Hepatocyte (in vitro differentiated cells): ENCODE measurements around the gene SRRM4. TPM values are rescaled to one million over a fixed set of nuclear protein-coding genes. Genes with fewer than 3 reads are reported as not detected.

Source experiments
- DNase-seq: peaks from one replicate; pipeline ENCODE4 v3.0.0-alpha.2; 2016; ENCODE audit warnings: low spot score
- H2AFZ ChIP-seq: fragments of 200-600 bp; sonication (generic); 2 replicates; pipeline ENCODE4 v1.6.0; 2016; ENCODE audit warnings: antibody characterized with exemption, mild to moderate bottlenecking
- H3K27ac ChIP-seq: fragments of 200-600 bp; sonication (generic); 2 replicates; pipeline ENCODE4 v1.5.1; 2016; ENCODE audit warnings: mild to moderate bottlenecking
- H3K27me3 ChIP-seq: fragments of 200-600 bp; sonication (generic); 2 replicates; pipeline ENCODE4 v1.6.1; 2016
- H3K36me3 ChIP-seq: fragments of 200-600 bp; sonication (generic); replicated peaks from 2 replicates; pipeline ENCODE4 v1.5.1; 2016; ENCODE audit warnings: low read depth; ENCODE audit not compliant: insufficient read depth
- H3K4me1 ChIP-seq: fragments of 200-600 bp; sonication (generic); 2 replicates; pipeline ENCODE4 v1.5.1; 2016; ENCODE audit warnings: mild to moderate bottlenecking, moderate library complexity; ENCODE audit not compliant: insufficient read depth
- H3K4me2 ChIP-seq: fragments of 200-600 bp; sonication (generic); 2 replicates; pipeline ENCODE4 v1.6.0; 2016
- H3K4me3 ChIP-seq: fragments of 200-600 bp; sonication (generic); 2 replicates; pipeline ENCODE4 v1.5.1; 2016; ENCODE audit warnings: mild to moderate bottlenecking
- H3K79me2 ChIP-seq: fragments of 200-600 bp; sonication (generic); 2 replicates; pipeline ENCODE4 v1.6.0; 2017; ENCODE audit warnings: mild to moderate bottlenecking
- H3K9me2 ChIP-seq: fragments of 200-600 bp; sonication (generic); replicated peaks from 2 replicates; pipeline ENCODE4 v1.6.0; 2017; ENCODE audit warnings: mild to moderate bottlenecking; ENCODE audit not compliant: insufficient read depth
- H3K9me3 ChIP-seq: fragments of 200-600 bp; sonication (generic); 2 replicates; pipeline ENCODE4 v1.5.1; 2016; ENCODE audit warnings: low read depth, mild to moderate bottlenecking
- H4K20me1 ChIP-seq: fragments of 200-600 bp; sonication (generic); 2 replicates; pipeline ENCODE4 v1.6.0; 2016; ENCODE audit warnings: mild to moderate bottlenecking; ENCODE audit not compliant: insufficient read depth, poor library complexity, severe bottlenecking
- CTCF ChIP-seq: fragments of 200-600 bp; sonication (generic); IDR thresholded peaks from 2 replicates; pipeline ENCODE4 v1.5.1; 2016; ENCODE audit warnings: antibody characterized with exemption, mild to moderate bottlenecking; ENCODE audit not compliant: poor library complexity
- EZH2 ChIP-seq: fragments of 200-600 bp; sonication (generic); IDR thresholded peaks from 2 replicates; pipeline ENCODE4 v1.6.1; 2016; ENCODE audit warnings: antibody characterized with exemption, mild to moderate bottlenecking, borderline replicate concordance
- EZH2phosphoT487 ChIP-seq: fragments of 200-600 bp; sonication (generic); IDR thresholded peaks from one replicate; pipeline ENCODE4 v1.6.1; 2018; ENCODE audit warnings: antibody characterized with exemption, mild to moderate bottlenecking, low read depth, moderate library complexity; ENCODE audit not compliant: unreplicated experiment, severe bottlenecking
- WGBS: methylation state at CpG from one replicate; pipeline ENCODE4 v1.1.6; 2016; ENCODE audit warnings: low lambda C conversion rate; ENCODE audit errors: missing lambda C conversion rate; 5-methylcytosine and 5-hydroxymethylcytosine counted together
- polyA plus RNA-seq: library from polyadenylated mRNA; unstranded; fragments of >200 nt; fragmentation: Nextera tagmentation; extraction: Ambion mirVana; gene quantifications from 2 replicates; pipeline ENCODE4 v1.2.1, GENCODE V29; 2016
- total RNA-seq: library from RNA; depleted of rRNA; stranded (reverse); fragments of >200 nt; gene quantifications from 2 replicates; pipeline ENCODE4 v1.2.3, GENCODE V29; 2014

The SRRM4 gene
- total and polyA plus RNA-seq, 2 experiments from 2014 or later = 0.03 to 0.05 TPM

- Histone ChIP-seq H3K4me2 (no peak overlapping the region), H3K9me3 (no peaks in the 10 kb centered on the region), H3K9me2 (no peaks in the 10 kb centered on the region), H3K27ac (no peak overlapping the region), H3K79me2 (no peaks in the 10 kb centered on the region), H3K4me3 (no peak overlapping the region), H3K36me3 (no peaks in the 10 kb centered on the region), H4K20me1 (no peaks in the 10 kb centered on the region), H2AFZ (no peak overlapping the region), H3K27me3 (no peaks in the 10 kb centered on the region), H3K4me1 (peaks cover 4% of the 10 kb centered on the region)
- WGBS = 58% methylated on average over 1 of the region's 1 CpG
- no peak for DNase-seq
- TF ChIP-seq CTCF (no peak), EZH2phosphoT487 (no peak), EZH2 (no peak)
Measured at GRCh38 chr12:119151445-119152026, 170.2 kb downstream of the SRRM4 start.

GRCh38 chr12:119153477-119154434, 172.4 kb downstream of the SRRM4 start:
- Histone ChIP-seq H2AFZ (peak overlapping the region; percentile 76), H3K9me3 (no peaks in the 10 kb centered on the region), H3K4me2 (peak overlapping the region; percentile 80), H3K9me2 (no peaks in the 10 kb centered on the region), H3K79me2 (no peaks in the 10 kb centered on the region), H3K27me3 (no peaks in the 10 kb centered on the region), H4K20me1 (no peaks in the 10 kb centered on the region), H3K36me3 (no peaks in the 10 kb centered on the region), H3K4me3 (no peak overlapping the region), H3K27ac (no peak overlapping the region), H3K4me1 (peaks cover 4% of the 10 kb centered on the region)
- TF ChIP-seq CTCF (no peak), EZH2phosphoT487 (no peak), EZH2 (no peak)
- peak; percentile 94 for DNase-seq
- WGBS = 14% methylated on average over 47 of the region's 49 CpGs

- H2AFZ ChIP-seq = peak overlapping the region; percentile 76
- H3K36me3 ChIP-seq = no peaks in the 10 kb centered on the region
Measured at GRCh38 chr12:119154435-119154818, 173.1 kb downstream of the SRRM4 start.

More at GRCh38 chr12:119154435-119154818, 173.1 kb downstream of the SRRM4 start:
- Histone ChIP-seq H3K9me3 (no peaks in the 10 kb centered on the region), H3K27me3 (no peaks in the 10 kb centered on the region), H3K4me1 (peaks cover 4% of the 10 kb centered on the region), H3K27ac (no peak overlapping the region), H3K4me2 (peak overlapping the region; percentile 80), H3K9me2 (no peaks in the 10 kb centered on the region), H3K4me3 (no peak overlapping the region), H3K79me2 (no peaks in the 10 kb centered on the region), H4K20me1 (no peaks in the 10 kb centered on the region)
- WGBS = 40% methylated on average over 6 of the region's 11 CpGs
- TF ChIP-seq EZH2 (no peak), CTCF (no peak), EZH2phosphoT487 (no peak)
- DNase-seq = peak; percentile 63
